Astrocyte (in vitro differentiated cells and primary cell): ENCODE results near the gene PROSER2. TPM values are rescaled to one million over a fixed set of nuclear protein-coding genes. Genes with fewer than 3 reads are reported as not detected.

Experiments used
- DNase-seq: peaks from one replicate; pipeline ENCODE4 v3.0.0-alpha.2; 2010; ENCODE audit warnings: low read depth
- FAIRE-seq: peaks from 2 replicates; lab custom pipeline; 2011; peaks lifted over from hg19 to GRCh38; lab: Jason Lieb, UNC
- H2AFZ ChIP-seq: 2 replicates; pipeline ENCODE4 v1.6.0; 2012; ENCODE audit warnings: low read depth, low read length, inconsistent platforms
- H3K27ac ChIP-seq: 2 replicates; pipeline ENCODE4 v1.5.1; 2011; ENCODE audit warnings: low read depth, low read length, inconsistent platforms
- H3K27me3 ChIP-seq: 2 replicates; pipeline ENCODE4 v1.6.0; 2011; ENCODE audit warnings: low read length, inconsistent platforms; ENCODE audit not compliant: insufficient read depth
- H3K36me3 ChIP-seq: 2 replicates; pipeline ENCODE4 v1.5.1; 2011; ENCODE audit warnings: low read length, inconsistent platforms; ENCODE audit not compliant: insufficient read depth
- H3K4me1 ChIP-seq: 2 replicates; pipeline ENCODE4 v1.5.1; 2011; ENCODE audit warnings: low read length, inconsistent platforms; ENCODE audit not compliant: insufficient read depth
- H3K4me2 ChIP-seq: 2 replicates; pipeline ENCODE4 v1.6.0; 2012; ENCODE audit warnings: low read length, inconsistent platforms
- H3K4me3 ChIP-seq: 2 replicates; pipeline ENCODE4 v1.5.1; 2011; ENCODE audit warnings: low read depth, mild to moderate bottlenecking, low read length, inconsistent platforms; ENCODE audit not compliant: insufficient read depth
- H3K79me2 ChIP-seq: 2 replicates; pipeline ENCODE4 v1.6.0; 2012; ENCODE audit warnings: mild to moderate bottlenecking, low read length, inconsistent platforms; ENCODE audit not compliant: insufficient read depth
- H3K9ac ChIP-seq: 2 replicates; pipeline ENCODE4 v1.6.0; 2012; ENCODE audit warnings: mild to moderate bottlenecking, low read length, inconsistent platforms
- H3K9me3 ChIP-seq: 2 replicates; pipeline ENCODE4 v1.5.1; 2012; ENCODE audit warnings: low read depth, mild to moderate bottlenecking, low read length, inconsistent platforms; ENCODE audit not compliant: insufficient read depth
- H4K20me1 ChIP-seq: 2 replicates; pipeline ENCODE4 v1.6.0; 2012; ENCODE audit warnings: low read length, inconsistent platforms; ENCODE audit not compliant: insufficient read depth
- H3K27ac Mint-ChIP-seq: one replicate; pipeline ENCODE4 v1.8.0; 2021; ENCODE audit warnings: mild to moderate bottlenecking, mixed read lengths; ENCODE audit not compliant: unreplicated experiment
- H3K27me3 Mint-ChIP-seq: one replicate; pipeline ENCODE4 v1.8.0; 2021; ENCODE audit warnings: low read depth, mixed read lengths; ENCODE audit not compliant: unreplicated experiment
- H3K36me3 Mint-ChIP-seq: one replicate; pipeline ENCODE4 v1.8.0; 2021; ENCODE audit warnings: low read depth, mixed read lengths; ENCODE audit not compliant: unreplicated experiment
- H3K4me1 Mint-ChIP-seq: one replicate; pipeline ENCODE4 v1.8.0; 2021; ENCODE audit warnings: low read depth, mixed read lengths; ENCODE audit not compliant: unreplicated experiment
- H3K4me3 Mint-ChIP-seq: one replicate; pipeline ENCODE4 v1.8.0; 2021; ENCODE audit warnings: mild to moderate bottlenecking, moderate library complexity, mixed read lengths; ENCODE audit not compliant: unreplicated experiment
- H3K9me3 Mint-ChIP-seq: one replicate; pipeline ENCODE4 v1.8.0; 2021; ENCODE audit warnings: mild to moderate bottlenecking, mixed read lengths; ENCODE audit not compliant: unreplicated experiment
- EZH2 ChIP-seq: IDR thresholded peaks from 2 replicates; pipeline ENCODE4 v1.6.1; 2012; ENCODE audit warnings: mild to moderate bottlenecking, low read length, inconsistent platforms; ENCODE audit not compliant: insufficient read depth
- total RNA-seq: library from RNA; stranded (reverse); gene quantifications from 2 replicates; pipeline ENCODE4 v1.2.1, GENCODE V29; 2021
- TF ChIP-seq, protein P1 (sequence below): IDR thresholded peaks from 2 replicates; pipeline ENCODE4 v1.5.1; 2011; ENCODE audit warnings: low read depth, mild to moderate bottlenecking, inconsistent platforms, low read length, moderate library complexity; ENCODE audit not compliant: insufficient read depth

The PROSER2 gene
- total RNA-seq, 1 donor from 2014 or later = 12.1 TPM

GRCh38 chr10:11854301-11854700, 31.1 kb downstream of the PROSER2 start:
- no peak overlapping the region for H3K4me2 ChIP-seq
- H4K20me1 ChIP-seq = no peaks in the 10 kb centered on the region
- H3K4me3 ChIP-seq = no peak overlapping the region
- H3K4me1 Mint-ChIP-seq = no peaks in the 10 kb centered on the region
- no peak overlapping the region for H3K27ac Mint-ChIP-seq
- no peaks in the 10 kb centered on the region for H3K27me3 Mint-ChIP-seq
- H3K36me3 ChIP-seq = peaks cover 3% of the 10 kb centered on the region
- H3K9me3 ChIP-seq = no peaks in the 10 kb centered on the region
- no peak overlapping the region for H2AFZ ChIP-seq
- no peaks in the 10 kb centered on the region for H3K27me3 ChIP-seq
- no peak overlapping the region for H3K4me3 Mint-ChIP-seq
- no peaks in the 10 kb centered on the region for H3K79me2 ChIP-seq
- no peaks in the 10 kb centered on the region for H3K9me3 Mint-ChIP-seq
- no peak for FAIRE-seq
- H3K27ac ChIP-seq = no peak overlapping the region
- no peak for TF ChIP-seq EZH2
- TF ChIP-seq, protein P1, sequence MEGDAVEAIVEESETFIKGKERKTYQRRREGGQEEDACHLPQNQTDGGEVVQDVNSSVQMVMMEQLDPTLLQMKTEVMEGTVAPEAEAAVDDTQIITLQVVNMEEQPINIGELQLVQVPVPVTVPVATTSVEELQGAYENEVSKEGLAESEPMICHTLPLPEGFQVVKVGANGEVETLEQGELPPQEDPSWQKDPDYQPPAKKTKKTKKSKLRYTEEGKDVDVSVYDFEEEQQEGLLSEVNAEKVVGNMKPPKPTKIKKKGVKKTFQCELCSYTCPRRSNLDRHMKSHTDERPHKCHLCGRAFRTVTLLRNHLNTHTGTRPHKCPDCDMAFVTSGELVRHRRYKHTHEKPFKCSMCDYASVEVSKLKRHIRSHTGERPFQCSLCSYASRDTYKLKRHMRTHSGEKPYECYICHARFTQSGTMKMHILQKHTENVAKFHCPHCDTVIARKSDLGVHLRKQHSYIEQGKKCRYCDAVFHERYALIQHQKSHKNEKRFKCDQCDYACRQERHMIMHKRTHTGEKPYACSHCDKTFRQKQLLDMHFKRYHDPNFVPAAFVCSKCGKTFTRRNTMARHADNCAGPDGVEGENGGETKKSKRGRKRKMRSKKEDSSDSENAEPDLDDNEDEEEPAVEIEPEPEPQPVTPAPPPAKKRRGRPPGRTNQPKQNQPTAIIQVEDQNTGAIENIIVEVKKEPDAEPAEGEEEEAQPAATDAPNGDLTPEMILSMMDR = no peak
- no peaks in the 10 kb centered on the region for H3K4me1 ChIP-seq
- H3K9ac ChIP-seq = no peak overlapping the region
- H3K36me3 Mint-ChIP-seq = peaks cover 7% of the 10 kb centered on the region
- no peak for DNase-seq

- H3K36me3 ChIP-seq = peaks cover 3% of the 10 kb centered on the region
- H3K4me3 ChIP-seq = no peak overlapping the region
- no peaks in the 10 kb centered on the region for H4K20me1 ChIP-seq
- H3K27me3 ChIP-seq = no peaks in the 10 kb centered on the region
- H3K4me2 ChIP-seq = no peak overlapping the region
- H3K4me1 Mint-ChIP-seq = no peaks in the 10 kb centered on the region
- H3K9me3 Mint-ChIP-seq = no peaks in the 10 kb centered on the region
- H3K27ac Mint-ChIP-seq = no peak overlapping the region
- H2AFZ ChIP-seq = no peak overlapping the region
- H3K27me3 Mint-ChIP-seq = no peaks in the 10 kb centered on the region
- H3K4me1 ChIP-seq = no peaks in the 10 kb centered on the region
- TF ChIP-seq EZH2 = no peak
- TF ChIP-seq, protein P1 = no peak
- H3K9me3 ChIP-seq = no peaks in the 10 kb centered on the region
- no peak overlapping the region for H3K9ac ChIP-seq
- H3K4me3 Mint-ChIP-seq = no peak overlapping the region
- no peaks in the 10 kb centered on the region for H3K79me2 ChIP-seq
- H3K36me3 Mint-ChIP-seq = peaks cover 4% of the 10 kb centered on the region
- FAIRE-seq (no peak), DNase-seq (no peak)
- no peak overlapping the region for H3K27ac ChIP-seq
These were observed 32.9 kb downstream of the PROSER2 start for GRCh38 chr10:11856089-11856488.

DNA sequence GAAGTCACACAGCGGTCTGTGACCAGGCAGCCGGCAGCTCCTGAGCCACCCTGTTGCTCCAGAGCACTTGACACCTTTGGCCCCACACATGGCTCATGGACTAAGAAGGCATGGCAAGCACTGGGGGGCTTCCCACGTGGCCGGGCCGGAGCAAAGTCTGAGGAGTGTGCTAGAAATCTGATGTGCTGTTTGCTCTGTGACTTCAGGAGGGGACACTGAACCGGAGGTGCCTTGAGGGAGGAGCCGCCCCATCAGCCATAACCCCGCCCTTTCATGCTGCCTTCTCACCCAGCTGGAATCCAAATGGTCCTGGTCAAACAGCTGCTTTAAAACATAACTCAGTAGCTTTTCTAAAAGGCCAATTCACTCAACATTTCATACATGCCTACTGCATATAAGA, 33.5 kb downstream of the PROSER2 start:
- no peak overlapping the region for H3K4me3 Mint-ChIP-seq
- Histone ChIP-seq H3K9me3 (no peaks in the 10 kb centered on the region), H3K9ac (no peak overlapping the region), H4K20me1 (no peaks in the 10 kb centered on the region), H2AFZ (no peak overlapping the region), H3K27ac (no peak overlapping the region), H3K4me3 (no peak overlapping the region), H3K36me3 (peaks cover 3% of the 10 kb centered on the region), H3K79me2 (no peaks in the 10 kb centered on the region), H3K27me3 (no peaks in the 10 kb centered on the region), H3K4me1 (no peaks in the 10 kb centered on the region), H3K4me2 (no peak overlapping the region)
- peaks cover 6% of the 10 kb centered on the region for H3K36me3 Mint-ChIP-seq
- no peak overlapping the region for H3K27ac Mint-ChIP-seq
- DNase-seq (no peak), FAIRE-seq (no peak)
- no peak for TF ChIP-seq EZH2
- TF ChIP-seq, protein P1 = no peak
- no peaks in the 10 kb centered on the region for H3K27me3 Mint-ChIP-seq
- H3K9me3 Mint-ChIP-seq = no peaks in the 10 kb centered on the region
- H3K4me1 Mint-ChIP-seq = no peaks in the 10 kb centered on the region
